Activated CD4-positive, alpha-beta T cell treated with anti-CD3 and anti-CD28 coated beads for 36 hours (primary cell): ENCODE measurements around the gene TUBGCP6. TPM values are rescaled to one million over a fixed set of nuclear protein-coding genes. Genes with fewer than 3 reads are reported as not detected.

Experiments
- ATAC-seq: fragments of 200-7000 bp; cut with Tn5 transposase; one replicate; pipeline ENCODE4 v1.10.0; 2021; ENCODE audit warnings: mild to moderate bottlenecking, moderate library complexity
- CTCF ChIA-PET: fragments of 350-600 bp; sonication (Branson Sonifier 250); formaldehyde crosslinking; loops from one replicate; lab custom pipeline; 2021; ENCODE audit warnings: antibody characterized with exemption; lab: Charles Lee
- POLR2A ChIA-PET: fragments of 350-600 bp; sonication (Branson Sonifier 250); formaldehyde crosslinking; loops from one replicate; lab custom pipeline; 2021; ENCODE audit warnings: antibody characterized with exemption, inconsistent platforms; lab: Charles Lee
- DNase-seq: peaks from one replicate; pipeline ENCODE4 v3.0.0-alpha.2; 2020
- H3K27ac Mint-ChIP-seq: one replicate; pipeline ENCODE4 v1.8.0; 2021; ENCODE audit warnings: mixed read lengths
- H3K27me3 Mint-ChIP-seq: one replicate; pipeline ENCODE4 v1.8.0; 2021; ENCODE audit warnings: mixed read lengths
- H3K36me3 Mint-ChIP-seq: one replicate; pipeline ENCODE4 v1.8.0; 2021; ENCODE audit warnings: low read depth, mixed read lengths
- H3K4me1 Mint-ChIP-seq: one replicate; pipeline ENCODE4 v1.8.0; 2021; ENCODE audit warnings: mixed read lengths
- H3K4me3 Mint-ChIP-seq: one replicate; pipeline ENCODE4 v1.8.0; 2021; ENCODE audit warnings: mild to moderate bottlenecking, moderate library complexity, mixed read lengths
- H3K9me3 Mint-ChIP-seq: one replicate; pipeline ENCODE4 v1.8.0; 2021; ENCODE audit warnings: low read depth, mixed read lengths
- intact Hi-C, 2 experiments: fragments of 100-400 bp; cut with DNase I in 1 of 2; cut with micrococcal nuclease in 1 of 2; formaldehyde crosslinking; loops; one replicate each; pipeline versions ENCODE4 v1.14.2 to v1.15.1; 2022 to 2024; cut with DNase I, micrococcal nuclease
- total RNA-seq, 2 experiments: library from RNA; stranded (reverse); gene quantifications; one replicate each; pipeline ENCODE4 v1.2.3, GENCODE V29; 2021

The TUBGCP6 gene
- total RNA-seq, 2 experiments from 2014 or later = 42.2 to 49.2 TPM

GRCh38 chr22:50233223-50233622 lies 11.6 kb downstream of the TUBGCP6 start:
- ChIA-PET CTCF (interaction anchor here (1.2 to 3.6 kb wide), 2 partner anchors 9 to 95 kb away, joined by 4 to 16 read pairs; no protein-coding TSS in a partner anchor), POLR2A (no interaction called here)
- Mint-ChIP-seq H3K27me3 (no peaks in the 10 kb centered on the region), H3K27ac (no peak overlapping the region), H3K9me3 (no peaks in the 10 kb centered on the region), H3K4me1 (peaks cover 10% of the 10 kb centered on the region), H3K4me3 (no peak overlapping the region), H3K36me3 (peaks cover 17% of the 10 kb centered on the region)
- ATAC-seq (no peak), DNase-seq (no peak)
- intact Hi-C loops = no loop called here

GRCh38 chr22:50232481-50233151 lies 12.2 kb downstream of the TUBGCP6 start:
- CTCF ChIA-PET = interaction anchor here (1.2 to 3.6 kb wide), 2 partner anchors 10 to 96 kb away, joined by 4 to 16 read pairs; no protein-coding TSS in a partner anchor
- no peaks in the 10 kb centered on the region for H3K27me3 Mint-ChIP-seq
- POLR2A ChIA-PET = no interaction called here
- H3K27ac Mint-ChIP-seq = no peak overlapping the region
- DNase-seq (no peak), ATAC-seq (no peak)
- H3K4me1 Mint-ChIP-seq = peaks cover 7% of the 10 kb centered on the region
- peaks cover 15% of the 10 kb centered on the region for H3K36me3 Mint-ChIP-seq
- H3K4me3 Mint-ChIP-seq = no peak overlapping the region
- intact Hi-C loops = no loop called here
- no peaks in the 10 kb centered on the region for H3K9me3 Mint-ChIP-seq

- Mint-ChIP-seq H3K27ac (no peak overlapping the region), H3K9me3 (no peaks in the 10 kb centered on the region), H3K4me1 (no peaks in the 10 kb centered on the region), H3K4me3 (no peak overlapping the region), H3K36me3 (peaks cover 10% of the 10 kb centered on the region), H3K27me3 (no peaks in the 10 kb centered on the region)
- ChIA-PET CTCF (no interaction called here), POLR2A (no interaction called here)
- ATAC-seq (no peak), DNase-seq (no peak)
- intact Hi-C loops = no loop called here
Observed at GRCh38 chr22:50229370-50229769, 15.5 kb downstream of the TUBGCP6 start.

- Mint-ChIP-seq H3K9me3 (no peaks in the 10 kb centered on the region), H3K36me3 (peaks cover 11% of the 10 kb centered on the region), H3K4me3 (no peak overlapping the region), H3K27me3 (no peaks in the 10 kb centered on the region), H3K4me1 (no peaks in the 10 kb centered on the region), H3K27ac (no peak overlapping the region)
- POLR2A ChIA-PET = no interaction called here
- CTCF ChIA-PET = interaction anchor here (0.6 to 0.7 kb wide), 2 partner anchors 13 to 20 kb away, joined by 3 read pairs; no protein-coding TSS in a partner anchor
- intact Hi-C loops = no loop called here
- ATAC-seq = no peak
- no peak for DNase-seq
Observed at GRCh38 chr22:50228366-50228765, 16.5 kb downstream of the TUBGCP6 start.

- Mint-ChIP-seq H3K4me1 (no peaks in the 10 kb centered on the region), H3K27ac (no peak overlapping the region), H3K36me3 (peaks cover 13% of the 10 kb centered on the region), H3K9me3 (no peaks in the 10 kb centered on the region), H3K27me3 (no peaks in the 10 kb centered on the region), H3K4me3 (no peak overlapping the region)
- ChIA-PET CTCF (interaction anchor here (0.6 to 1.3 kb wide), 2 partner anchors 14 to 19 kb away, joined by 3 read pairs; no protein-coding TSS in a partner anchor), POLR2A (interaction anchor here (0.6 kb wide), 1 partner anchor 310 kb away, joined by 3 read pairs; no protein-coding TSS in a partner anchor)
- ATAC-seq = no peak
- no peak for DNase-seq
- intact Hi-C loops = no loop called here
Observed at GRCh38 chr22:50227579-50228215, 17.1 kb downstream of the TUBGCP6 start.

GRCh38 chr22:50226875-50227165 lies 18.0 kb downstream of the TUBGCP6 start:
- Mint-ChIP-seq H3K4me1 (no peaks in the 10 kb centered on the region), H3K4me3 (no peak overlapping the region), H3K9me3 (no peaks in the 10 kb centered on the region), H3K27me3 (no peaks in the 10 kb centered on the region), H3K27ac (no peak overlapping the region), H3K36me3 (peaks cover 13% of the 10 kb centered on the region)
- ChIA-PET POLR2A (interaction anchor here (0.6 kb wide), 1 partner anchor 309 kb away, joined by 3 read pairs; no protein-coding TSS in a partner anchor), CTCF (interaction anchor here (1.3 kb wide), 1 partner anchor 15 kb away, joined by 3 read pairs; no protein-coding TSS in a partner anchor)
- no peak for DNase-seq
- ATAC-seq = no peak
- intact Hi-C loops = no loop called here

- Mint-ChIP-seq H3K4me1 (no peaks in the 10 kb centered on the region), H3K27me3 (no peaks in the 10 kb centered on the region), H3K9me3 (no peaks in the 10 kb centered on the region), H3K36me3 (peaks cover 13% of the 10 kb centered on the region), H3K27ac (no peak overlapping the region), H3K4me3 (no peak overlapping the region)
- DNase-seq (no peak), ATAC-seq (no peak)
- POLR2A ChIA-PET = no interaction called here
- intact Hi-C loops = no loop called here
- CTCF ChIA-PET = interaction anchor here (1.0 kb wide), 1 partner anchor 16 kb away, joined by 4 read pairs; no protein-coding TSS in a partner anchor
Observed at GRCh38 chr22:50226063-50226874, 18.6 kb downstream of the TUBGCP6 start.

- ChIA-PET POLR2A (no interaction called here), CTCF (interaction anchor here (1.0 kb wide), 1 partner anchor 17 kb away, joined by 4 read pairs; no protein-coding TSS in a partner anchor)
- Mint-ChIP-seq H3K27ac (no peak overlapping the region), H3K4me1 (no peaks in the 10 kb centered on the region), H3K27me3 (no peaks in the 10 kb centered on the region), H3K9me3 (no peaks in the 10 kb centered on the region), H3K4me3 (no peak overlapping the region), H3K36me3 (peaks cover 18% of the 10 kb centered on the region)
- DNase-seq = no peak
- no peak for ATAC-seq
- intact Hi-C loops = no loop called here
Observed at GRCh38 chr22:50225200-50225969, 19.4 kb downstream of the TUBGCP6 start.

- Mint-ChIP-seq H3K27me3 (no peaks in the 10 kb centered on the region), H3K4me1 (no peaks in the 10 kb centered on the region), H3K9me3 (no peaks in the 10 kb centered on the region), H3K27ac (no peak overlapping the region), H3K36me3 (peaks cover 19% of the 10 kb centered on the region), H3K4me3 (no peak overlapping the region)
- POLR2A ChIA-PET = no interaction called here
- ATAC-seq = no peak
- intact Hi-C loops = no loop called here
- DNase-seq = no peak
- CTCF ChIA-PET = interaction anchor here (1.3 kb wide), 1 partner anchor 34 kb away, joined by 3 read pairs; no protein-coding TSS in a partner anchor
Observed at GRCh38 chr22:50224071-50224470, 20.8 kb downstream of the TUBGCP6 start.

- ChIA-PET POLR2A (no interaction called here), CTCF (interaction anchor here (0.6 to 1.7 kb wide), 3 partner anchors 22 to 73 kb away, joined by 3 to 6 read pairs (median 3); partner anchors contain the start of genes HDAC10 and TUBGCP6)
- intact Hi-C loops = no loop called here
- peaks cover 23% of the 10 kb centered on the region for H3K36me3 Mint-ChIP-seq
- H3K27ac Mint-ChIP-seq = no peak overlapping the region
- DNase-seq (no peak), ATAC-seq (no peak)
- no peaks in the 10 kb centered on the region for H3K9me3 Mint-ChIP-seq
- H3K27me3 Mint-ChIP-seq = no peaks in the 10 kb centered on the region
- no peak overlapping the region for H3K4me3 Mint-ChIP-seq
- H3K4me1 Mint-ChIP-seq = no peaks in the 10 kb centered on the region
Observed at GRCh38 chr22:50222508-50222907, 22.3 kb downstream of the TUBGCP6 start.
